KMS-11 (cell line): ENCODE measurements around the gene HYPK.
"Not testable (repeated sequence)": the region's sequence is repeated elsewhere in the genome, so short reads cannot be mapped to it uniquely, and the experiment has no call there.

Source experiments
- H2AFZ ChIP-seq: fragments of 200-600 bp; sonication (generic); 2 replicates; pipeline ENCODE4 v1.6.1; 2016; ENCODE audit warnings: antibody characterized with exemption, mixed run types, low read depth
- H3K27ac ChIP-seq: fragments of 200-600 bp; sonication (generic); 2 replicates; pipeline ENCODE4 v1.6.1; 2016; ENCODE audit warnings: mild to moderate bottlenecking, mixed run types
- H3K27me3 ChIP-seq: fragments of 200-600 bp; sonication (generic); 2 replicates; pipeline ENCODE4 v1.6.1; 2017; ENCODE audit warnings: mild to moderate bottlenecking, low read depth, mixed run types, moderate library complexity; ENCODE audit not compliant: insufficient read depth
- H3K36me3 ChIP-seq: fragments of 200-600 bp; sonication (generic); 2 replicates; pipeline ENCODE4 v1.6.1; 2017; ENCODE audit warnings: mild to moderate bottlenecking, mixed run types; ENCODE audit not compliant: insufficient read depth
- H3K4me1 ChIP-seq: fragments of 200-600 bp; sonication (generic); 2 replicates; pipeline ENCODE4 v1.6.1; 2016; ENCODE audit warnings: mild to moderate bottlenecking, low read depth, mixed run types; ENCODE audit not compliant: poor library complexity, severe bottlenecking
- H3K4me2 ChIP-seq: fragments of 200-600 bp; sonication (generic); 2 replicates; pipeline ENCODE4 v1.7.0; 2016; ENCODE audit warnings: mild to moderate bottlenecking, mixed run types
- H3K4me3 ChIP-seq: fragments of 200-600 bp; sonication (generic); IDR thresholded peaks from 2 replicates; pipeline ENCODE4 v1.6.1; 2017; ENCODE audit warnings: low read depth, low read length, mixed read lengths; ENCODE audit not compliant: insufficient read depth
- H3K79me2 ChIP-seq: fragments of 200-600 bp; sonication (generic); 2 replicates; pipeline ENCODE4 v1.6.1; 2016; ENCODE audit warnings: low read depth, mixed run types; ENCODE audit not compliant: insufficient read depth
- H3K9ac ChIP-seq: fragments of 200-600 bp; sonication (generic); 2 replicates; pipeline ENCODE4 v1.6.1; 2016; ENCODE audit warnings: mild to moderate bottlenecking, mixed run types
- H4K20me1 ChIP-seq: fragments of 200-600 bp; sonication (generic); 2 replicates; pipeline ENCODE4 v1.6.1; 2016; ENCODE audit warnings: mild to moderate bottlenecking, mixed run types; ENCODE audit not compliant: insufficient read depth
- CTCF ChIP-seq: fragments of 200-600 bp; sonication (generic); conservative IDR thresholded peaks from 2 replicates; pipeline ENCODE4 v1.6.1; 2017; ENCODE audit warnings: low read depth, mild to moderate bottlenecking, antibody characterized with exemption, low read length, moderate library complexity, mixed read lengths

The HYPK gene

DNA sequence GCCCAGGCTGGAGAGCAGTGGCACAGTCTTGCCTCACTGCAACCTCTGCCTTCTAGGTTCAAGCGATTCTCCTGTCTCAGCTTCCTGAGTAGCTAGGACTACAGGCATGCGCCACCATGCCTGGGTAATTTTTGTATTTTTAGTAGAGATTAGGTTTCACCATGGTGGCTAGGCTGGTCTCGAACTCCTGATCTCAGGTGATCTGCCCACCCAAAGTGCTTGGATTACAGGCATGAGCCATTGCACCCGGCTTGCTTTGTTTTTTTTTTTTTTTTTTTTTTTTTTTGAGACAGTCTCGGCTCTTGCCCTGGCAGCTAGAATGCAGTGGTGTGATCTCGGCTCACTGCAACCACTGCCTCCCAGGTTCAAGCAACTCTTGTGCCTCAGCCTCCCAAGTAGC is 32.1 kb downstream of the HYPK start:
- H4K20me1 ChIP-seq, H3K27ac ChIP-seq, H3K9ac ChIP-seq, H3K4me2 ChIP-seq, H3K4me3 ChIP-seq, H2AFZ ChIP-seq, H3K27me3 ChIP-seq: not testable (repeated sequence)
- Histone ChIP-seq H3K79me2 (peaks cover 67% of the 10 kb centered on the region), H3K4me1 (peaks cover 29% of the 10 kb centered on the region), H3K36me3 (peaks cover 11% of the 10 kb centered on the region; the same call in 1 of the 2 replicates)

DNA sequence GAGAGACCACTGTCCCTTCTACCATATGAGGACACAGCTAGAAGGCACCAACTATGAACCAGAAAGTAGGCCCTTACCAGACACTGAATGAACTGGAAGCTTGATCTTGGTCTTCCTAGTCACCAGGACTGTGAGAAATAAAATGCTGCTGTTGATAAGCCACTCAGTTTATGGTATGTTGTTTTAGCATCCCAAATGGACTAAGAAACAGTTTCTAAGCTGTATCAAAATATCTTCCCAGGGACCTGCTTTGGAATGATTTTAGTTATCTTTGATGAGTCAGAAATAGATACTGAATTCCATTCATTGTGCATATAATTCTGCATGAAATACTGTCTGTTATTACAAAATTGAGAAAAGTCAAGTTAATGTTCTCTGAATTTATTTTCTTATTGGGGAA is 45.0 kb downstream of the HYPK start:
- Histone ChIP-seq H2AFZ (no peak overlapping the region), H3K4me1 (no peaks in the 10 kb centered on the region), H3K4me2 (no peak overlapping the region), H3K4me3 (no peak overlapping the region), H3K79me2 (no peaks in the 10 kb centered on the region), H3K27me3 (no peaks in the 10 kb centered on the region), H3K27ac (no peak overlapping the region), H3K9ac (no peak overlapping the region), H4K20me1 (no peaks in the 10 kb centered on the region), H3K36me3 (peaks cover 11% of the 10 kb centered on the region)
- no peak for TF ChIP-seq CTCF

DNA sequence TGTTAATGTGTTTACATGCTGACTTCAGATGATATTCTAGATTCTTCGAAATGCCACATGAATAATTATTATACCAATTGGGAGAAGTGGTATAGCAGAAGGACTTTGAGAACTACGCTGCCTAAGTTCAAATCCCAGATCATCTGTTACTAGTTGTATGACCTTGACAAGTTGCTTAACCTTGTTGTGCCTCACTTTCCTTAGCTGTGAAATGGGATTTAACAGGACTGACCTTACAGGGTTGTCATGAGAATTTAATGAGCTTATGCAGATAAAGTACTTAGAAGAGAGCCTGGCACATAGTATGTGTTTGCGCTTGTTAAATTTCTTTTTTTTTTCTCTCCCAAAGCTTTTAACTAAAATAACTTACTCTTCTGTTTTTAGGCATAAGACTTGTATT is 50.9 kb downstream of the HYPK start:
- Histone ChIP-seq H3K36me3 (peaks cover 8% of the 10 kb centered on the region; the same call in 1 of the 2 replicates), H4K20me1 (no peaks in the 10 kb centered on the region), H3K4me3 (no peak overlapping the region), H3K9ac (no peak overlapping the region), H3K27me3 (no peaks in the 10 kb centered on the region), H3K4me1 (no peaks in the 10 kb centered on the region), H3K79me2 (no peaks in the 10 kb centered on the region), H3K27ac (no peak overlapping the region), H2AFZ (no peak overlapping the region), H3K4me2 (no peak overlapping the region)
- TF ChIP-seq CTCF = no peak

GRCh38 chr15:43852607-43853006 is 52.2 kb downstream of the HYPK start:
- H4K20me1 ChIP-seq = no peaks in the 10 kb centered on the region
- peaks cover 8% of the 10 kb centered on the region; the same call in 1 of the 2 replicates for H3K36me3 ChIP-seq

More at GRCh38 chr15:43852607-43853006, 52.2 kb downstream of the HYPK start:
- Histone ChIP-seq H3K4me2 (no peak overlapping the region), H3K79me2 (no peaks in the 10 kb centered on the region), H3K9ac (no peak overlapping the region), H3K27me3 (no peaks in the 10 kb centered on the region), H3K4me3 (no peak overlapping the region), H3K4me1 (no peaks in the 10 kb centered on the region), H2AFZ (no peak overlapping the region), H3K27ac (no peak overlapping the region)
- no peak for TF ChIP-seq CTCF
